Endothelial cell of umbilical vein (primary cell): Measurements from ENCODE around the gene ZSWIM6. TPM values are rescaled to one million over a fixed set of nuclear protein-coding genes. Genes with fewer than 3 reads are reported as not detected.

Experiments
- BruUV-seq: library from RNA; stranded (reverse); fragments of 400-500 nt; replicated peaks from 2 replicates; lab custom pipeline; 2021; lab: Mats Ljungman, UMichigan
- CTCF ChIA-PET: fragments of 300-600, 350-600 bp; sonication (Branson Sonifier 250); formaldehyde crosslinking; loops from one replicate; lab custom pipeline; 2021; ENCODE audit warnings: antibody characterized with exemption, inconsistent platforms; lab: Charles Lee
- POLR2A ChIA-PET: fragments of 300-600, 350-600 bp; sonication (Branson Sonifier 250); formaldehyde crosslinking; loops from one replicate; lab custom pipeline; 2021; ENCODE audit warnings: antibody characterized with exemption, inconsistent platforms; lab: Charles Lee
- DNase-seq: peaks from one replicate; pipeline ENCODE4 v3.0.0-alpha.2; 2011; ENCODE audit warnings: low read depth, low spot score
- FAIRE-seq: peaks from 2 replicates; lab custom pipeline; 2011; peaks lifted over from hg19 to GRCh38; lab: Jason Lieb, UNC
- H2AFZ ChIP-seq: 2 replicates; pipeline ENCODE4 v1.6.0; 2012; ENCODE audit warnings: low read depth, low read length, control low read depth, inconsistent platforms
- H3K27ac ChIP-seq: 2 replicates; pipeline ENCODE4 v1.5.1; 2011; ENCODE audit warnings: low read depth, mild to moderate bottlenecking, control low read depth, low read length, moderate library complexity; ENCODE audit not compliant: insufficient read depth
- H3K27me3 ChIP-seq, 2 experiments: 2 replicates each; pipeline versions ENCODE4 v1.6.0 to v1.6.1; 2011; ENCODE audit warnings: low read length in 2 of 2, mixed read lengths in 1 of 2; ENCODE audit not compliant: control insufficient read depth in 2 of 2, insufficient read depth in 2 of 2
- H3K36me3 ChIP-seq, 2 experiments: 2 replicates in 1 of 2; 3 replicates in 1 of 2; pipeline ENCODE4 v1.5.1; 2011; ENCODE audit warnings: low read length in 2 of 2, mild to moderate bottlenecking in 1 of 2, moderate library complexity in 1 of 2; ENCODE audit not compliant: control insufficient read depth in 2 of 2, insufficient read depth in 2 of 2; ENCODE audit errors: extremely low read depth in 1 of 2
- H3K4me1 ChIP-seq: 3 replicates; pipeline ENCODE4 v1.5.1; 2011; ENCODE audit warnings: mild to moderate bottlenecking, low read length; ENCODE audit not compliant: control insufficient read depth, insufficient read depth; ENCODE audit errors: extremely low read depth
- H3K4me2 ChIP-seq: 2 replicates; pipeline ENCODE4 v1.6.1; 2011; ENCODE audit warnings: low read length, control low read depth, mixed read lengths; ENCODE audit not compliant: insufficient read depth
- H3K4me3 ChIP-seq, 3 experiments: fragments of 200-600 bp in 1 of 3; sonication (generic), shearing (Covaris generic) in 1 of 3; replicated peaks in 1 of 3; 2 replicates each; pipeline ENCODE4 v1.5.1; 2011 to 2016; ENCODE audit warnings: control low read depth in 3 of 3, low read length in 3 of 3, mild to moderate bottlenecking in 2 of 3, inconsistent platforms in 1 of 3, low read depth in 1 of 3, moderate library complexity in 1 of 3; ENCODE audit not compliant: insufficient read depth in 1 of 3
- H3K79me2 ChIP-seq: 2 replicates; pipeline ENCODE4 v1.6.0; 2012; ENCODE audit warnings: low read length, inconsistent platforms; ENCODE audit not compliant: control insufficient read depth, insufficient read depth
- H3K9ac ChIP-seq: replicated peaks from 2 replicates; pipeline ENCODE3; 2011; ENCODE audit warnings: low read length, control low read depth; ENCODE audit not compliant: insufficient read depth; ENCODE audit errors: extremely low read depth
- H3K9me1 ChIP-seq: replicated peaks from 3 replicates; pipeline ENCODE4 v1.6.0; 2011; ENCODE audit warnings: mild to moderate bottlenecking, low read length; ENCODE audit not compliant: control insufficient read depth, insufficient read depth; ENCODE audit errors: extremely low read depth
- H3K9me3 ChIP-seq: replicated peaks from 2 replicates; pipeline ENCODE4 v1.5.1; 2012; ENCODE audit warnings: low read length, inconsistent platforms; ENCODE audit not compliant: control insufficient read depth, insufficient read depth
- H4K20me1 ChIP-seq: replicated peaks from 2 replicates; pipeline ENCODE3; 2011; ENCODE audit warnings: mild to moderate bottlenecking, low read length; ENCODE audit not compliant: control insufficient read depth, insufficient read depth; ENCODE audit errors: extremely low read depth
- EZH2 ChIP-seq: IDR thresholded peaks from 2 replicates; pipeline ENCODE4 v1.6.1; 2012; ENCODE audit warnings: borderline replicate concordance, low read depth, mild to moderate bottlenecking, moderate library complexity, low read length, inconsistent platforms; ENCODE audit not compliant: severe bottlenecking
- FOS ChIP-seq: IDR thresholded peaks from 2 replicates; pipeline ENCODE4 v1.6.1; 2011; ENCODE audit warnings: mild to moderate bottlenecking, low read length, moderate library complexity, borderline replicate concordance; ENCODE audit not compliant: insufficient read depth
- GATA2 ChIP-seq: IDR thresholded peaks from 2 replicates; pipeline ENCODE4 v1.7.0; 2011; ENCODE audit warnings: low read depth, mild to moderate bottlenecking, moderate library complexity, mixed read lengths, low read length; ENCODE audit not compliant: insufficient read length, insufficient read depth
- JUN ChIP-seq: IDR thresholded peaks from 2 replicates; pipeline ENCODE4 v1.6.1; 2011; ENCODE audit warnings: borderline replicate concordance, low read depth; ENCODE audit not compliant: insufficient read length, insufficient read depth
- MAX ChIP-seq: IDR thresholded peaks from 2 replicates; pipeline ENCODE4 v1.6.1; 2011; ENCODE audit not compliant: insufficient read depth, insufficient read length
- MYC ChIP-seq: IDR thresholded peaks from one replicate; pipeline ENCODE4 v1.6.1; 2011; ENCODE audit warnings: mild to moderate bottlenecking, low read depth, low read length
- POLR2A ChIP-seq: IDR thresholded peaks from 2 replicates; pipeline ENCODE4 v1.6.1; 2012; ENCODE audit warnings: low read depth, mild to moderate bottlenecking, control low read depth, low read length
- POLR2AphosphoS5 ChIP-seq: IDR thresholded peaks from 2 replicates; pipeline ENCODE4 v1.6.1; 2012; ENCODE audit warnings: low read depth, mild to moderate bottlenecking, control low read depth, low read length, moderate library complexity; ENCODE audit not compliant: insufficient read depth
- dilution Hi-C: fragments of 300-500 bp; cut with MboI; formaldehyde crosslinking; loops from one replicate; pipeline ENCODE4 v1.15.0; 2019; ENCODE audit warnings: low sequenced_read_pairs; ENCODE audit not compliant: extremely low pct_ligation_motif_present
- intact Hi-C: fragments of 100-400 bp; cut with micrococcal nuclease; formaldehyde crosslinking; loops from one replicate; pipeline ENCODE4 v1.10.0; 2022
- polyA plus RNA-seq, 4 experiments: library from polyadenylated mRNA; depleted of rRNA in 3 of 4; stranded (reverse) in 3 of 4; unstranded in 1 of 4; fragments of >200 nt; gene quantifications; 2 replicates each; pipeline versions ENCODE4 v1.2.1 to v1.2.3, GENCODE V29; 2011 to 2012; ENCODE audit warnings: missing spikeins in 1 of 4
- total RNA-seq: library from RNA; stranded (reverse); gene quantifications from 2 replicates; pipeline ENCODE4 v1.2.3, GENCODE V29; 2021
- TF ChIP-seq, protein P1 (sequence below), 2 donors: IDR thresholded peaks; 1 replicate in 1 of 2; 2 replicates in 1 of 2; pipeline ENCODE4 v1.5.1; 2011; ENCODE audit warnings: low read length in 2 of 2, mild to moderate bottlenecking in 2 of 2, moderate library complexity in 2 of 2, control low read depth in 1 of 2, inconsistent platforms in 1 of 2, low read depth in 1 of 2; ENCODE audit not compliant: insufficient read depth in 1 of 2; ENCODE audit errors: extremely low read depth in 1 of 2

ZSWIM6 gene
- total and polyA plus RNA-seq, 2 donors (not counting 3 experiments of a cell fraction or from before 2014, with no cell fraction given), result 14.9 to 25.3 TPM

DNA sequence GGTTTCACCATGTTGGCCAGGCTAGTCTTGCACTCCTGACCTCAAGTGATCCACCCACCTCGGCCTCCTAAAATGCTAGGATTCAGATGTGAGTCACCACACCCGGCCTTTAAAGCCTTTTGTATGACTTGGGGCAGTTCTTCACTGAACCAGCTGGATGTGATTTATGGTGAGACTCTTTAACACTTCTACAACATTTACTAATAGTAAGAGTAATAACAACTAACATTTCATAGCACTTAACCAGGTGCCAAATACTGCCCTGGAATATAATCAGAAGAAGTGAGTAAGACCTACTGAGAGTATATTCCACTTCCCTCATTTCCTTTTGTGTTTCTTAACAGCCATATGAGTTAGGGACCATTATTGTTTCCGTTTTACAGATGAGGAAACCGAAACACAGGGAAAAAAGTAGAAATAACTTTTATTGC, 10.0 kb downstream of the ZSWIM6 start:
- no peaks in the 10 kb centered on the region for H3K9me3 ChIP-seq
- DNase-seq, result peak; percentile 71
- intact Hi-C loops, result no loop called here
- H3K36me3 ChIP-seq, result no peaks in the 10 kb centered on the region
- H3K27me3 ChIP-seq, result no peaks in the 10 kb centered on the region
- ChIA-PET POLR2A (interaction anchor here (0.6 kb wide), 1 partner anchor 159 kb away, joined by 3 read pairs; no protein-coding TSS in a partner anchor), CTCF (no interaction called here)
- BruUV-seq, result no TSS peak
- peaks cover 32% of the 10 kb centered on the region for H3K4me1 ChIP-seq
- H3K9me1 ChIP-seq, result no peaks in the 10 kb centered on the region
- no peak for TF ChIP-seq EZH2
- TF ChIP-seq POLR2AphosphoS5, result no peak
- peak; percentile 6 for TF ChIP-seq JUN
- TF ChIP-seq, protein P1, sequence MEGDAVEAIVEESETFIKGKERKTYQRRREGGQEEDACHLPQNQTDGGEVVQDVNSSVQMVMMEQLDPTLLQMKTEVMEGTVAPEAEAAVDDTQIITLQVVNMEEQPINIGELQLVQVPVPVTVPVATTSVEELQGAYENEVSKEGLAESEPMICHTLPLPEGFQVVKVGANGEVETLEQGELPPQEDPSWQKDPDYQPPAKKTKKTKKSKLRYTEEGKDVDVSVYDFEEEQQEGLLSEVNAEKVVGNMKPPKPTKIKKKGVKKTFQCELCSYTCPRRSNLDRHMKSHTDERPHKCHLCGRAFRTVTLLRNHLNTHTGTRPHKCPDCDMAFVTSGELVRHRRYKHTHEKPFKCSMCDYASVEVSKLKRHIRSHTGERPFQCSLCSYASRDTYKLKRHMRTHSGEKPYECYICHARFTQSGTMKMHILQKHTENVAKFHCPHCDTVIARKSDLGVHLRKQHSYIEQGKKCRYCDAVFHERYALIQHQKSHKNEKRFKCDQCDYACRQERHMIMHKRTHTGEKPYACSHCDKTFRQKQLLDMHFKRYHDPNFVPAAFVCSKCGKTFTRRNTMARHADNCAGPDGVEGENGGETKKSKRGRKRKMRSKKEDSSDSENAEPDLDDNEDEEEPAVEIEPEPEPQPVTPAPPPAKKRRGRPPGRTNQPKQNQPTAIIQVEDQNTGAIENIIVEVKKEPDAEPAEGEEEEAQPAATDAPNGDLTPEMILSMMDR (IDR thresholded peaks at IDR 0.05; ENCODE audit: extremely low read depth in 1 of 2, insufficient read depth in 1 of 2, low read depth in 1 of 2, low read length in 2 of 2), result no peak
- no peak for TF ChIP-seq MYC
- no peak for TF ChIP-seq POLR2A
- no peak for TF ChIP-seq MAX
- peak; percentile 33 for TF ChIP-seq FOS
- no peak for TF ChIP-seq GATA2
- H4K20me1 ChIP-seq, result peaks cover 18% of the 10 kb centered on the region
- H3K27ac ChIP-seq, result no peak overlapping the region
- H3K4me3 ChIP-seq, result no peak overlapping the region
- H3K4me2 ChIP-seq, result peak overlapping the region; percentile 13
- no peak overlapping the region for H2AFZ ChIP-seq
- FAIRE-seq, result peak; percentile 21
- dilution Hi-C loops, result no loop called here
- no peak overlapping the region for H3K9ac ChIP-seq
- H3K79me2 ChIP-seq, result peaks cover 100% of the 10 kb centered on the region
